A673 (cell line): ENCODE measurements around the gene GOLGA6L1.
"Not testable (repeated sequence)": the region's sequence is repeated elsewhere in the genome, so short reads cannot be mapped to it uniquely, and the experiment has no call there.

Experiments
- CTCF ChIP-seq: fragments of 300-800, 200-600 bp; sonication (generic); conservative IDR thresholded peaks from 2 replicates; pipeline ENCODE4 v1.5.1; 2017; ENCODE audit warnings: low read depth, mild to moderate bottlenecking, antibody characterized with exemption, low read length, moderate library complexity, mixed read lengths
- EZH2 ChIP-seq: fragments of 200-600 bp; sonication (generic); IDR thresholded peaks from 2 replicates; pipeline ENCODE4 v1.6.1; 2017; ENCODE audit warnings: borderline replicate concordance, low read depth, mild to moderate bottlenecking, mixed read lengths, antibody characterized with exemption, low read length; ENCODE audit not compliant: poor library complexity, severe bottlenecking

GRCh38 chr15:23181201-23181600 is 44.6 kb upstream of the GOLGA6L1 start:
- not testable (repeated sequence) for TF ChIP-seq CTCF, EZH2
